ENCODE measurements around the gene CPNE7. TPM values are rescaled to one million over a fixed set of nuclear protein-coding genes. Genes with fewer than 3 reads are reported as not detected.

Gene CPNE7
- total and polyA plus RNA-seq, 2 of the 13 experiments (the other 11 are each of a cell fraction or from before 2014, with no cell fraction given): 0.59 TPM; not detected in 1

DNA sequence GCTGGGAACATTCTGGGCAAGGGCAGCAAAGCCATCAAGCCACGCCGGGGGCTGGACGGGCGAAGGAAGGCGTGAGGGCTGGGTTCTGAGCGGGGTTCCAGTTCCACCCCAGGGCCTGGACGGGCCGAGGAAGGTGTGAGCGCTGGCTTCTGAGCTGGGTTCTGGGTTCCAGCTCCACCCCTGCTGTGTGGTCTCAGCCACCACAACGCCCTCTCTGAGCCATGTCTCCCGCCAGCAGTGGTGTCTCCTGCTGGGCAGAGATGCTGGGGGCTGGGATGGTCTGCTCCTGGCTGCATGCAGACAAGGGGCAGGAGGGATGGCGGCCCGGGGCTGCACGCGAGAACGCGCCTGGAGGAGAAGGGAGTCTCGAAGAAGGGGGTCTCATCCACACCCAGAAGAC is 3.9 kb upstream of the CPNE7 start (continued):
- TF ChIP-seq, protein P1, sequence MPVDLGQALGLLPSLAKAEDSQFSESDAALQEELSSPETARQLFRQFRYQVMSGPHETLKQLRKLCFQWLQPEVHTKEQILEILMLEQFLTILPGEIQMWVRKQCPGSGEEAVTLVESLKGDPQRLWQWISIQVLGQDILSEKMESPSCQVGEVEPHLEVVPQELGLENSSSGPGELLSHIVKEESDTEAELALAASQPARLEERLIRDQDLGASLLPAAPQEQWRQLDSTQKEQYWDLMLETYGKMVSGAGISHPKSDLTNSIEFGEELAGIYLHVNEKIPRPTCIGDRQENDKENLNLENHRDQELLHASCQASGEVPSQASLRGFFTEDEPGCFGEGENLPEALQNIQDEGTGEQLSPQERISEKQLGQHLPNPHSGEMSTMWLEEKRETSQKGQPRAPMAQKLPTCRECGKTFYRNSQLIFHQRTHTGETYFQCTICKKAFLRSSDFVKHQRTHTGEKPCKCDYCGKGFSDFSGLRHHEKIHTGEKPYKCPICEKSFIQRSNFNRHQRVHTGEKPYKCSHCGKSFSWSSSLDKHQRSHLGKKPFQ (CRISPR knock-in tag; IDR thresholded peaks at IDR 0.05; ENCODE audit: insufficient replicate concordance): no peak

DNA sequence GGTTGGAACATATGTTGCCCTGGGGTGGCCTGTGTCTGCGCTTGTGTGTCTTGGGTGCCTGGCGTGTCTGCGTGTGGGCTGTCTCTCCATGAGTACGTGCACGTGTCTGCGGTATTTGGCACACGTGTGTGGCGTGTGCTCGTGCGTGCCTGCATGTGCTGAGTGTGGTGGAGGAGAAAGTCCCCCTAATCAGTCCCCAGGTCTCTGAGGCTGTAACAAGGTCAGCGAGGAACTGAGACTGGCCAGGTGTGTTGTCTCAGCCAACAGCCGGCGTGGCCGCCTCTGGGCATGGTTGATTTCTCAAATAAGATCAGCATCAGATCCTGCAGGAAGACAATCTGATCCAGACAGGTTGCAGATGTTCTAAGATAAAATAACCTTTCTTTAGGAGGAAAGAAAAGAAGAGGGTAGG is 3.5 kb upstream of the CPNE7 start:
- H3K4me2 ChIP-seq (ENCODE audit: low read depth, low read length): peak overlapping the region; percentile 71
- ChIA-PET CTCF (ENCODE audit: low intra/inter-chr PET ratio, low total read pairs) (no interaction called here), POLR2A (interaction anchor here (0.8 to 1.7 kb wide), 7 partner anchors 8 to 351 kb away, joined by 3 to 16 read pairs (median 4); partner anchors contain the start of gene SPG7)
- H2AFZ ChIP-seq (ENCODE audit: low read length): no peak overlapping the region
- H3K79me2 ChIP-seq (ENCODE audit: insufficient read depth, low read length): no peaks in the 10 kb centered on the region
- H3K4me3 ChIP-seq (replicated peaks in 1 of 3; ENCODE audit: insufficient read depth in 1 of 3, low read depth in 2 of 3, low read length in 3 of 3): peak overlapping the region in 1 of 3 experiments; percentile 56; a peak in 1 of 6 replicates
- FAIRE-seq: no peak
- no peaks in the 10 kb centered on the region for H3K36me3 ChIP-seq (replicated peaks in 1 of 2; ENCODE audit: control insufficient read depth in 1 of 2, insufficient read depth in 2 of 2, low read length in 2 of 2)
- ATAC-seq: no peak
- BruUV-seq (replicated peaks): no TSS peak
- in situ Hi-C loops (cut with HindIII; ENCODE audit: extremely low pct_ligation_motif_present, low pct_unique_long_range_greater_than_20kb): no loop called here
- H3K4me1 ChIP-seq (ENCODE audit: insufficient read depth, low read length): peaks cover 39% of the 10 kb centered on the region
- peaks cover 4 to 21% of the 10 kb centered on the region in 2 experiments; a peak in 3 of 5 replicates for H3K27me3 ChIP-seq (ENCODE audit: control insufficient read depth in 1 of 2, insufficient read depth in 2 of 2, low read length in 2 of 2)
- DNase-seq (ENCODE audit: low spot score): no peak
- WGBS (ENCODE audit: low lambda C conversion rate): 73% methylated on average over 14 of the region's 14 CpGs
- H3K27ac ChIP-seq (ENCODE audit: extremely low read length, insufficient read depth, low read length): peak overlapping the region; percentile 66
- intact Hi-C loops (cut with micrococcal nuclease; ENCODE audit: unreplicated experiment): no loop called here
- H3K9me3 ChIP-seq (ENCODE audit: low read length): no peaks in the 10 kb centered on the region
- no peaks in the 10 kb centered on the region for H4K20me1 ChIP-seq (ENCODE audit: insufficient read depth, low read length)
- H3K9ac ChIP-seq (ENCODE audit: insufficient read depth, low read depth, low read length): peak overlapping the region; percentile 42
- TF ChIP-seq ZNF83 (CRISPR knock-in tag; IDR thresholded peaks at IDR 0.05; ENCODE audit: borderline replicate concordance) (0 out of 2 replicates have a peak, but pooled peaks have one; percentile 14), ZNF747 (CRISPR knock-in tag; IDR thresholded peaks at IDR 0.05; ENCODE audit: borderline replicate concordance) (no peak), TBX3 (IDR thresholded peaks at IDR 0.05; ENCODE audit: borderline replicate concordance) (no peak), U2AF2 (IDR thresholded peaks at IDR 0.05; ENCODE audit: low read depth, low read length) (no peak), RARA (CRISPR knock-in tag; IDR thresholded peaks at IDR 0.05) (no peak), SP4 (CRISPR knock-in tag; IDR thresholded peaks at IDR 0.05) (no peak), HCFC1 (IDR thresholded peaks at IDR 0.05; ENCODE audit: low read depth, low read length) (0 out of 2 replicates have a peak, but pooled peaks have one; percentile 1), ZNF337 (CRISPR knock-in tag; IDR thresholded peaks at IDR 0.05; ENCODE audit: borderline replicate concordance, low read depth) (0 out of 2 replicates have a peak, but pooled peaks have one; percentile 55), ZNF317 (CRISPR knock-in tag; IDR thresholded peaks at IDR 0.05) (no peak), ZNF441 (CRISPR knock-in tag; IDR thresholded peaks at IDR 0.05; ENCODE audit: borderline replicate concordance) (no peak), NFE2L1 (CRISPR knock-in tag; IDR thresholded peaks at IDR 0.05; ENCODE audit: borderline replicate concordance) (0 out of 2 replicates have a peak, but pooled peaks have one; percentile 65), TEAD3 (CRISPR knock-in tag; optimal IDR thresholded peaks at IDR 0.05; ENCODE audit: borderline replicate concordance) (peak; percentile 10), TCF7L2 (IDR thresholded peaks at IDR 0.05; ENCODE audit: low read depth, low read length) (no peak), ONECUT2 (CRISPR knock-in tag; IDR thresholded peaks at IDR 0.05) (no peak)
- TF ChIP-seq, protein P2, sequence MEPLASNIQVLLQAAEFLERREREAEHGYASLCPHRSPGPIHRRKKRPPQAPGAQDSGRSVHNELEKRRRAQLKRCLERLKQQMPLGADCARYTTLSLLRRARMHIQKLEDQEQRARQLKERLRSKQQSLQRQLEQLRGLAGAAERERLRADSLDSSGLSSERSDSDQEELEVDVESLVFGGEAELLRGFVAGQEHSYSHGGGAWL (CRISPR knock-in tag; IDR thresholded peaks at IDR 0.05): 0 out of 2 replicates have a peak, but pooled peaks have one; percentile 30
- TF ChIP-seq, protein P3, sequence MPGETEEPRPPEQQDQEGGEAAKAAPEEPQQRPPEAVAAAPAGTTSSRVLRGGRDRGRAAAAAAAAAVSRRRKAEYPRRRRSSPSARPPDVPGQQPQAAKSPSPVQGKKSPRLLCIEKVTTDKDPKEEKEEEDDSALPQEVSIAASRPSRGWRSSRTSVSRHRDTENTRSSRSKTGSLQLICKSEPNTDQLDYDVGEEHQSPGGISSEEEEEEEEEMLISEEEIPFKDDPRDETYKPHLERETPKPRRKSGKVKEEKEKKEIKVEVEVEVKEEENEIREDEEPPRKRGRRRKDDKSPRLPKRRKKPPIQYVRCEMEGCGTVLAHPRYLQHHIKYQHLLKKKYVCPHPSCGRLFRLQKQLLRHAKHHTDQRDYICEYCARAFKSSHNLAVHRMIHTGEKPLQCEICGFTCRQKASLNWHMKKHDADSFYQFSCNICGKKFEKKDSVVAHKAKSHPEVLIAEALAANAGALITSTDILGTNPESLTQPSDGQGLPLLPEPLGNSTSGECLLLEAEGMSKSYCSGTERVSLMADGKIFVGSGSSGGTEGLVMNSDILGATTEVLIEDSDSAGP (CRISPR knock-in tag; IDR thresholded peaks at IDR 0.05; ENCODE audit: borderline replicate concordance): 0 out of 2 replicates have a peak, but pooled peaks have one; percentile 9
- TF ChIP-seq, protein P4, sequence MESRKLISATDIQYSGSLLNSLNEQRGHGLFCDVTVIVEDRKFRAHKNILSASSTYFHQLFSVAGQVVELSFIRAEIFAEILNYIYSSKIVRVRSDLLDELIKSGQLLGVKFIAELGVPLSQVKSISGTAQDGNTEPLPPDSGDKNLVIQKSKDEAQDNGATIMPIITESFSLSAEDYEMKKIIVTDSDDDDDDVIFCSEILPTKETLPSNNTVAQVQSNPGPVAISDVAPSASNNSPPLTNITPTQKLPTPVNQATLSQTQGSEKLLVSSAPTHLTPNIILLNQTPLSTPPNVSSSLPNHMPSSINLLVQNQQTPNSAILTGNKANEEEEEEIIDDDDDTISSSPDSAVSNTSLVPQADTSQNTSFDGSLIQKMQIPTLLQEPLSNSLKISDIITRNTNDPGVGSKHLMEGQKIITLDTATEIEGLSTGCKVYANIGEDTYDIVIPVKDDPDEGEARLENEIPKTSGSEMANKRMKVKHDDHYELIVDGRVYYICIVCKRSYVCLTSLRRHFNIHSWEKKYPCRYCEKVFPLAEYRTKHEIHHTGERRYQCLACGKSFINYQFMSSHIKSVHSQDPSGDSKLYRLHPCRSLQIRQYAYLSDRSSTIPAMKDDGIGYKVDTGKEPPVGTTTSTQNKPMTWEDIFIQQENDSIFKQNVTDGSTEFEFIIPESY (CRISPR knock-in tag; IDR thresholded peaks at IDR 0.05): no peak

Measured in HepG2 (cell line).